Thymus (tissue), 11 donors: ENCODE data around the gene JARID2. TPM values are rescaled to one million over a fixed set of nuclear protein-coding genes. Genes with fewer than 3 reads are reported as not detected.

Experiments used
- DNase-seq, 9 donors: peaks; one replicate each; pipeline ENCODE4 v3.0.0-alpha.2; 2013; ENCODE audit warnings: low spot score in 9 of 9, low read depth in 6 of 9, missing footprints in 1 of 9
- H3K27ac ChIP-seq, 2 donors: one replicate each; pipeline ENCODE4 v1.5.1; 2013; ENCODE audit warnings: control low read depth in 1 of 2, low read depth in 1 of 2, low read length in 1 of 2, mild to moderate bottlenecking in 1 of 2, moderate library complexity in 1 of 2
- H3K27me3 ChIP-seq, 2 donors: one replicate each; pipeline ENCODE4 v1.5.1; 2013; ENCODE audit warnings: low read length in 1 of 2; ENCODE audit not compliant: control insufficient read depth in 2 of 2, insufficient read depth in 1 of 2
- H3K36me3 ChIP-seq, 2 donors: one replicate each; pipeline ENCODE4 v1.5.1; 2013; ENCODE audit warnings: low read length in 1 of 2, mild to moderate bottlenecking in 1 of 2, moderate library complexity in 1 of 2; ENCODE audit not compliant: control insufficient read depth in 2 of 2, insufficient read depth in 2 of 2
- H3K4me1 ChIP-seq, 2 donors: one replicate each; pipeline ENCODE4 v1.5.1; 2013; ENCODE audit warnings: low read length in 2 of 2; ENCODE audit not compliant: control insufficient read depth in 2 of 2, insufficient read depth in 2 of 2
- H3K4me3 ChIP-seq, 2 donors: one replicate each; pipeline ENCODE4 v1.5.1; 2013; ENCODE audit warnings: low read length in 2 of 2, control low read depth in 1 of 2, mild to moderate bottlenecking in 1 of 2
- H3K9me3 ChIP-seq, 2 donors: one replicate each; pipeline ENCODE4 v1.5.1; 2013; ENCODE audit warnings: low read length in 1 of 2, mild to moderate bottlenecking in 1 of 2; ENCODE audit not compliant: control insufficient read depth in 2 of 2, insufficient read depth in 1 of 2
- WGBS: extraction: QIAGEN DNeasy Blood & Tissue Kit; methylation state at CpG from one replicate; pipeline ENCODE4 v1.1.7; 2013; 5-methylcytosine and 5-hydroxymethylcytosine counted together
- polyA plus RNA-seq: library from polyadenylated mRNA; stranded (reverse); fragments of 200-250 nt; gene quantifications from one replicate; pipeline ENCODE4 v1.2.3, GENCODE V29; 2013
- total RNA-seq: library from RNA; stranded (reverse); fragments of 120-200 nt; gene quantifications from one replicate; pipeline ENCODE4 v1.2.4, GENCODE V29; 2013
- donor health status: healthy.

Gene JARID2
- total and polyA plus RNA-seq, 2 donors: 15.8 to 20.9 TPM

DNA sequence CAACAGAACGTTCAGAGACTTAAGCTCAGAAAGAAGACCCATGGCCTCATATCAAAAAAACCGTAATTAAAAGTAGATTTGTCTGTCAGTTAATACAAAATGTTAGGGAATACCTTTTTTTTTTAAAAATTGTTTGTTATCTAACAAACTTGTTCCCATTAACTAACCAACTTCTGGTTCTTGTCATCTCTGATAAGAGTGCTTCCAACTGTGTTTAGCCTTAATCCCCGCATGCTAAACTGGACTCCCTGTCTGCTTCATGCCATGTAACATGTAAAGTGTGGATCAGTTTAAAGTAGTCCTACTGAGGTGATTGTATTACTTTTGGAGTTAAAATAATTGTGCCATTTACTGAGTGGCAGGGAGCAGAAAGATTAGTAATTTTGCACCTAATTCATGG, 6.3 kb downstream of the JARID2 start:
- no peak overlapping the region for H3K27ac ChIP-seq

DNA sequence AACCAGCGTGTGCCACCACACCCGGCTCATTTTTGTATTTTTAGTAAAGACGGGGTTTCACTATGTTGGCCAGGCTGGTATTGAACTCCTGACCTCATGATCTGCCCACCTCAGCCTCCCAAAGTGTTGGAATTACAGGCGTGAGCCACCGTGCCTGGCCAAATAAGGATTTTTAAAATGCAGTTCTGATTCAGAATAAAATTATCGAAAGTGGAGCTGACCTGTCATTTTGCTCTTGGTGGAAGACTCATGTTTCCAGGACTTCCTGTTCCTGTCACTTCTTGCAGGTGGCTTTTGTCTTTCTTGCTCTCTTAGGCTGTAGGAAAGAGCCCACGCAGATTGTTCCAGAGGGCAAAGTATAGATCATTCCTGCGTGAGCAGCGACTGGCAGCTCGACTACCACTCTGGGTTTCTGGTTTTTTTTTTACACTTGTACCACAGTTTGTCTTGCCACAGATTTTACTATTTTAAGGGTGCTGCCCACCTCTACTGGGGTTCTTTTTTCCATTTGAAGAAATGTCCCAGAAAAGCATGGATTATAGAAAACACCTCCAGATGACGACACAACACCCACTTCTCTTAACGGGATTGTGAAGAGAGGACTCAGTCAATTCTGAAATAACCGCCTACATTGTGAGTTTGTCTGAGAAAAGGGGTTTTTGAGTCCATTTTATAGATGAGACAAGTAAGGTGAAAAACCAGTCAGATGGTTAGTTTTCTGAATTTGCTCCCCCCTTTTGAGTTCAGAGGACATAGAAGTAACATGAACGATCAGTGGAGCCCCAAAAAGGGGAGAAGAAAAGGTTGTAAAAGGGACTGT, 7.5 kb downstream of the JARID2 start:
- Histone ChIP-seq H3K4me1 (peaks cover 32 to 81% of the 10 kb centered on the region in 2 donors), H3K4me3 (no peak overlapping the region), H3K9me3 (no peaks in the 10 kb centered on the region), H3K27ac (peak overlapping the region in 1 of 2 donors; percentile 32), H3K36me3 (peaks cover 0 to 16% of the 10 kb centered on the region in 2 donors), H3K27me3 (no peaks in the 10 kb centered on the region)
- DNase-seq: no peak
- WGBS: 78% methylated on average over 14 of the region's 14 CpGs

More for the DNA sequence above, 6.3 kb downstream of the JARID2 start:
- Histone ChIP-seq H3K27me3 (no peaks in the 10 kb centered on the region), H3K4me3 (no peak overlapping the region), H3K9me3 (no peaks in the 10 kb centered on the region), H3K36me3 (peaks cover 0 to 16% of the 10 kb centered on the region in 2 donors), H3K4me1 (peaks cover 32 to 73% of the 10 kb centered on the region in 2 donors)
- 73% methylated on average over 3 of the region's 3 CpGs for WGBS
- DNase-seq: no peak

DNA sequence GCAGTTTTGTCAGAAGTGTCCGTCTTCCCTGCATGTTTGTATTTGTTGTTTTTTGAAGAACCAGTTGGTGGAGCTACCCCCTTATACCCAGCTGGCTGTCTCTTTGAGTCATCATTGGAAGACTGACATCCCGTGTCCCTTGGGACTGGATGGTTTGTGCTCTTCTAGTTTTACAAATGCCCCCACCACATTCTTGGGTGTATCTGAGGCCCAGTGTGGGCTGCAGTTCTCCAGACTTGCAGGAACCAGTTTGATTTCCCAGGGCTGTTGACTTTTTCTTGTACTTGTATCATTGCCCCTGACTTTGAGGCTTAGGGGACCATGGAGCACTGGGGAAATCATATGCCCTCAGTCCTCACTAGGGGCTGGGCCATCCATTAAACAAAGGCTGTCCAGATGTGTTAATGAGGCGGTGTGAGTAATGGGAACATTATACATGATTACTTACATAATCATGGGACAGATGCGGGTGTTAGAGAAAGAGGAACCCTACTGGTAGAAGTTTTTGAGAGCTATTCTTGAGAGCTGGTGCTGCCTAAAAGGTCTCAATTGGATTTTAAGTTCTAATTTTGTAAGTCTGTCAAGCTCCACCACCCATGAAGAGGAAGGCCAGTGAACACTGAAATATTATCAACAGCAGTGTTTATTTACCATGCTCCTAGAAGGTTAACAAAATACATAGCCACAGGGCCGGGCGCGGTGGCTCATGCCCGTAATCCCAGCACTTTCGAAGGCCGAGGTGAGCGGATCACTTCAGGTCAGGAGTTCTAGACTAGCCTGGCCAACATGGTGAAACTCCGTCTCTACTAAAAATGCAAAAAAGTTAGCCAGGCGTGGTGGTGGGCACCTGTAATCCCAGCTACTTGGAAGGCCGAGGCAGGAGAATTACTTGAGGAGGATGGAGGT, 8.5 kb downstream of the JARID2 start:
- WGBS: 96% methylated on average over 14 of the region's 14 CpGs
- peaks cover 34 to 77% of the 10 kb centered on the region in 2 donors for H3K4me1 ChIP-seq
- H3K36me3 ChIP-seq: peaks cover 0 to 16% of the 10 kb centered on the region in 2 donors
- no peak overlapping the region for H3K4me3 ChIP-seq
- H3K27ac ChIP-seq: peak overlapping the region in 1 of 2 donors; percentile 32
- DNase-seq: no peak
- H3K9me3 ChIP-seq: no peaks in the 10 kb centered on the region
- no peaks in the 10 kb centered on the region for H3K27me3 ChIP-seq

DNA sequence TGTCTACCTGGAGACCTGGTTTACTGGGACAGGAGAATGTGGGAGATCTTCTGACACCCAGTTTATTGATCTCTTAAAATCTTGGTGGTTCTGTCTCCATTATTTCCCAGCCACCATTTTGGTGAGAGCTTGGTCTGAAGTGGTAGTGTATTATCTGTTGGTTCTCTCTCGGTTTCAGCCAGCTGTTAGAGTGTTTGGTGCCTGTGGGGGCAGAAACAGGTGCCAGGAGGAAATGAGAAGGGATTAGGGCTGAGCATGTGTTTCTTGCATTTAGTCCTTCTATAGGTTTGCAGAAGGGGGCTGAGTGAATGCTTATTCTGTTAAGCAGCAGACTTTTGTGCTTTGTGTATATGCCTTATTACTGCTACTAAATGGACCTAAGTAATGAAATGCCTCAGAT, 9.6 kb downstream of the JARID2 start:
- Histone ChIP-seq H3K27me3 (no peaks in the 10 kb centered on the region), H3K9me3 (no peaks in the 10 kb centered on the region), H3K27ac (peak overlapping the region in 1 of 2 donors; percentile 79), H3K4me3 (no peak overlapping the region), H3K4me1 (peaks cover 34 to 70% of the 10 kb centered on the region in 2 donors), H3K36me3 (peaks cover 0 to 16% of the 10 kb centered on the region in 2 donors)
- DNase-seq: peak in 5 of 9 donors; percentile 48 to 83 (median 63)
- 5% methylated on average over 1 of the region's 1 CpG for WGBS

DNA sequence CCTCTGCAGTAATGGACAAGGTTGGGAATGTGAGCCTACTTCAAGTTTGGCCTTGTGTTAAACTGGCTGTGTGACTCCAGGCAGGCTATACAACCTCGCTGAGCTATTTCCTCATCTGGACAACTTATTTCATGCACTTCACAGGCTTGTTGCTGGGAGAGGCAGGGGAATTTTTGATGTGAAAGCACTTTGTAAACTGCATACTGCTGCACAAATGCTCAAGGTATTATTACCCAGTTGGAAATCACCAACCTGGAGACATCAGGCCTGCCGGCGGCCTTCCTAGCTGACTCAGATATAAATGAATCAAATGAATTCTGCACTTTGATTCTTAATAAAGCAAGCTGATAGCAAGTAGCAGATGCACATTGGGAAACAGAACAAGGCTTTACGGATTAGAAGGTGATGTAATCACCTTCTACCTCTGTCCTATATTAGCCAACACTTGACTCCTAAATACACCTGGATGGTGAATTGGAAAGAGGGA, 10.1 kb downstream of the JARID2 start:
- Histone ChIP-seq H3K36me3 (peaks cover 0 to 16% of the 10 kb centered on the region in 2 donors), H3K27ac (peak overlapping the region in 1 of 2 donors; percentile 79), H3K9me3 (no peaks in the 10 kb centered on the region), H3K27me3 (no peaks in the 10 kb centered on the region), H3K4me3 (no peak overlapping the region), H3K4me1 (peaks cover 34 to 65% of the 10 kb centered on the region in 2 donors)
- WGBS: 87% methylated on average over 4 of the region's 4 CpGs
- DNase-seq: no peak

DNA sequence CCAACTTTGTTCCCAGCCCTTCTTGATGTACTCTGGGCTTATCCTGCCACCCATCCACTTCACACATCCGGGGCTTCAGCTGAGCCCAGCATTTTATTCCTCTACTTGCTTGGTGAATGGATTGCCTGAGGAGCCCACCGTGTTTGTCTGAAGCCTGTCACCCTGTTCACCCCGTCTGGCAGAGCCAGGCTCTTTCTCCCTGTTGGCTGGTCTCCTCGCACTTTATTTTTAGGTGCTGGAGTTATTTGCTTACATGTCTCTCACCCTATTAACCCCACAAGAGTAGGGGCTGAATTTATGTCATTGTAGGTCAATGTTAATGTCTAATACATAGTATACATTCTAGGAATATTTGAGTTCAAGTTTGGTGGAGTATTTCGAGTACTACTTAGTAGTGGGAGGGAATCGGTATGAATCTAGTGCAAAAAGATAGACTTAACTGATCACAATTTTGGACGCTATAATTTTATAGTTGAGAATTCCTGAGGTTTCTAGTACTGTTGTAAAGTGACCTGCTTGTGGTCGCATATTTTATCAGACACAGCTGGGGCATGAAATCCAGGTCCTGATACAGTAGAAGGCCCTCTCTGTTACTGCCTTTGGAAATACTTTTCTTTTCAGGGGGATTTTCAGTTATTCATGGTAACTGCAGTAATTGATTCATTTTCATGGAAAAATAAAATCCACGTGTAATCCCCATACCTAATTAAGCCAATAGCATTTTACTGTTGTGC, 10.8 kb downstream of the JARID2 start:
- no peak for DNase-seq
- H3K27ac ChIP-seq: no peak overlapping the region
- H3K9me3 ChIP-seq: peaks cover 0 to 7% of the 10 kb centered on the region in 2 donors
- H3K27me3 ChIP-seq: no peaks in the 10 kb centered on the region
- 92% methylated on average over 9 of the region's 9 CpGs for WGBS
- peaks cover 0 to 16% of the 10 kb centered on the region in 2 donors for H3K36me3 ChIP-seq
- peaks cover 33 to 58% of the 10 kb centered on the region in 2 donors for H3K4me1 ChIP-seq
- H3K4me3 ChIP-seq: no peak overlapping the region

DNA sequence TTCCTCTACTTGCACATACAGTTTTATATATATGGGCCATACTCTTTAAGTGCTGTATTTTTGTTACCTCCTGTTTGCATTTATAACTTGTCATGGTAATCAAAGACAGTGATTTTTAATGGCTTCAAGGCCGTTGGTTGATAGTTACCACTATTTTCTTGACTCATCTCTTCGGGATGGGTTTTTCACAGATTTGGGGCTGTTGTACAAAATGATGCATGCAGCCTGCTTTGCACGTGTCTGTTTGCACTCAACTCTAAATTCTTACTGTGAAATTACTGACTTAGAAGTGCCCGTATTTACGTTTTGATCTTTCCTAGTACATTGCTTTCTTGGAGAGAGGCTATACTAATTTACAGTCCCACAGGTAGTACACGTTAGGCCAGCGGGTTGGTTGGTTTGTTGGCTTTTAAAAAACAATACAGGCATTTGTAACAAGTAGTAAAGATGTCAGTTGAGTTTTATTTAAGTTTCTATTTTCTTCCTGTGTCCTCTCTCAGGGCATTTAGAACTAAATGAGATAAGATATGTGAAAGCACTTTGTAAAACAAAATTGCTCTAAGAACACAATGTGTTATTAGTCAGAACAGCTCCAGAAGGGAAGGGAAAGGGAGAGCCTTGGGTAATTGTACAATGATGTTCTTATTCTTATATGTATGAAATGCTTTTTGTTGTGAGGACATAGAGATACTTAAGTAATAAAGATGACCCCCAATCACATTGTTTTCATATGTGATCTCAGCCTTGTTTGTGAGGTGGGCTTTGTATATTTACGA, 11.7 kb downstream of the JARID2 start:
- WGBS: 91% methylated on average over 8 of the region's 8 CpGs
- Histone ChIP-seq H3K4me1 (peaks cover 33 to 54% of the 10 kb centered on the region in 2 donors), H3K36me3 (peaks cover 0 to 16% of the 10 kb centered on the region in 2 donors), H3K9me3 (peaks cover 0 to 8% of the 10 kb centered on the region in 2 donors), H3K4me3 (no peak overlapping the region), H3K27ac (no peak overlapping the region), H3K27me3 (no peaks in the 10 kb centered on the region)
- no peak for DNase-seq

DNA sequence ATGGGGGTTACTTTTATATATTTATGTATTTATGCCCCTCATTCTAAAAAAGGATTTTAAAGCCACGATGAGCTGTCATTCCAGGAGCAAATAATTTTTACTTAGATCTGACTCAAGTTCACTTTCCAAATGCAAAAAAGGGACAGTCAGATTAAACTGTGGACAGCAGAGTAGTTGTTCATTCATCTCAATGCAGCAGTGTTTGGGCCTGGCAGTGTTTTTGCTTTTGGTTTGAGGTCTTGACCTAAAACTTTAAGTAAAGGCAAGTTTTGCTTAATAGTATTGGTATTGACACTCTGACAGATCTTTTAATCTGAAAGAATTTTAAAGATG, 13.9 kb downstream of the JARID2 start:
- H3K36me3 ChIP-seq: peaks cover 0 to 10% of the 10 kb centered on the region in 2 donors
- no peak overlapping the region for H3K4me3 ChIP-seq
- peaks cover 38 to 50% of the 10 kb centered on the region in 2 donors for H3K4me1 ChIP-seq
- WGBS: 67% methylated on average over 1 of the region's 1 CpG
- no peak overlapping the region for H3K27ac ChIP-seq
- peaks cover 0 to 8% of the 10 kb centered on the region in 2 donors for H3K9me3 ChIP-seq
- no peaks in the 10 kb centered on the region for H3K27me3 ChIP-seq
- no peak for DNase-seq
